ENCODE data around the gene SLC5A5.

The SLC5A5 gene

DNA sequence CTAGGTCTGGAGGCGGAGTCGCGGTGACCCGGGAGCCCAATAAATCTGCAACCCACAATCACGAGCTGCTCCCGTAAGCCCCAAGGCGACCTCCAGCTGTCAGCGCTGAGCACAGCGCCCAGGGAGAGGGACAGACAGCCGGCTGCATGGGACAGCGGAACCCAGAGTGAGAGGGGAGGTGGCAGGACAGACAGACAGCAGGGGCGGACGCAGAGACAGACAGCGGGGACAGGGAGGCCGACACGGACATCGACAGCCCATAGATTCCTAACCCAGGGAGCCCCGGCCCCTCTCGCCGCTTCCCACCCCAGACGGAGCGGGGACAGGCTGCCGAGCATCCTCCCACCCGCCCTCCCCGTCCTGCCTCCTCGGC lies at the start of gene SLC5A5:
Gene SLC5A5, plus strand, starts transcription at position 68 of the 373 bp plus-strand sequence. CDS start 375 bp downstream, outside the sequence.
- TF ChIP-seq, protein P1, sequence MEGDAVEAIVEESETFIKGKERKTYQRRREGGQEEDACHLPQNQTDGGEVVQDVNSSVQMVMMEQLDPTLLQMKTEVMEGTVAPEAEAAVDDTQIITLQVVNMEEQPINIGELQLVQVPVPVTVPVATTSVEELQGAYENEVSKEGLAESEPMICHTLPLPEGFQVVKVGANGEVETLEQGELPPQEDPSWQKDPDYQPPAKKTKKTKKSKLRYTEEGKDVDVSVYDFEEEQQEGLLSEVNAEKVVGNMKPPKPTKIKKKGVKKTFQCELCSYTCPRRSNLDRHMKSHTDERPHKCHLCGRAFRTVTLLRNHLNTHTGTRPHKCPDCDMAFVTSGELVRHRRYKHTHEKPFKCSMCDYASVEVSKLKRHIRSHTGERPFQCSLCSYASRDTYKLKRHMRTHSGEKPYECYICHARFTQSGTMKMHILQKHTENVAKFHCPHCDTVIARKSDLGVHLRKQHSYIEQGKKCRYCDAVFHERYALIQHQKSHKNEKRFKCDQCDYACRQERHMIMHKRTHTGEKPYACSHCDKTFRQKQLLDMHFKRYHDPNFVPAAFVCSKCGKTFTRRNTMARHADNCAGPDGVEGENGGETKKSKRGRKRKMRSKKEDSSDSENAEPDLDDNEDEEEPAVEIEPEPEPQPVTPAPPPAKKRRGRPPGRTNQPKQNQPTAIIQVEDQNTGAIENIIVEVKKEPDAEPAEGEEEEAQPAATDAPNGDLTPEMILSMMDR (IDR thresholded peaks at IDR 0.05; ENCODE audit: low read depth, low read length), result no peak
- no peak within 1 kb of the TSS for H3K4me3 ChIP-seq (ENCODE audit: low read depth, low read length)

DNA sequence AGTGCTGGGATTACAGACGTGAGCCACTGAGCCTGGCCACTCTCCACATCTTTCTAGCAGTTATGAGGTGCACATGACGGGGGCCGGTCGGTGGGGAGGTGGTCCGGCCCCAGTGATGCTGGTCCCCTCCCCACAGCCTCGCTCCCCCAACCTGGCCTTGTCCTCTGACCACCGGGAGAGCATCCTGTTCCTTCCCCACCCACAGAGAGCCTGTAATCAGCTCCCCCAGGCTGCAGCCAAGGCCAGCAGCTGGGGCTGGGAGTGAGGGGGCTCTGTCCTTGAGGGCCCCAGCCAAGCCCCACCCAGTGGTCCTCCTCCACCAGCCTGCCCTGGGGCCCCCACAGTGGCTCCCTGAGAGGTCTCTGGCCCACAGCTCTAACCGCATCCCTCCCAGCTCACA lies 47.4 kb upstream of the SLC5A5 start:
- TF ChIP-seq, protein P1 (IDR thresholded peaks at IDR 0.05; ENCODE audit: low read depth, low read length), result no peak

GRCh38 chr19:17826508-17827056 lies 45.2 kb upstream of the SLC5A5 start:
- no peak overlapping the region for H3K4me3 ChIP-seq (ENCODE audit: low read depth, low read length)
- TF ChIP-seq, protein P1 (IDR thresholded peaks at IDR 0.05; ENCODE audit: low read depth, low read length), result no peak

More for the DNA sequence above, 47.4 kb upstream of the SLC5A5 start:
- H3K4me3 ChIP-seq (ENCODE audit: low read depth, low read length), result no peak overlapping the region

DNA sequence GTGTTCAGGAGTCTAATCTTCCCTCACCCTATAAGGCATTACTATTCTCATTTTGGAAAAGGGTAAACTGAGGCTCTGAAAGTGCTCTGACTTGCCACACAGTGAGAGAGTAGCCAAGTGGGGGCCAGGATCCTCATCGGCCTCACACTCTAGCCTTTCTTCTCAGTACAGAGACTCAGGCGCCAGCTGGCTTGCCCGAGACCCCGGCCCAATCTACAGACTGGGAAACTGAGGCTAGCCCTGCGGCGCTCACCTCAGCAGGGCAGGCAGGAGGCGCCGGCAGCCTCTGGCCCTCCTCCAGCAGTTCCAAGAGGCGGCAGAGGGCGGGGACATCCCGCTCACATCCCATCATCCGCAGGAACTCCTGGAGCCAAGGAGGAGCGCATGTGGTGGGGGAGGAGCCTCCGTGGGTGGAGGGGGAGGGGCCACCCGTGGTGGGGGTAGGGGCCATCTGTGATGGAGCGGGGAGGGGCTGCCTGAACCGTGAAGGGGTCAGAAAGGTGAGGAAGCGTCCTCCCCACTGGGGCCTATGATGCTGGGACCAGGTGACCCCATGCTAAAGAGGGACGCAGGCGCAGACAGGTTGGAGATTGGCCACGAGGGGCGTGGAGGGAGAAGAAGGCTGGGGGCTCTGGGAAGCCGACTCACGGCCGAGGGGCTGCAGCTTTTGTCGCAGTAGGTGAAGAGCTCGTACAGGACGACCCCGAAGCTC lies 41.7 kb upstream of the SLC5A5 start:
- H3K4me3 ChIP-seq (ENCODE audit: low read depth, low read length), result no peak overlapping the region
- TF ChIP-seq, protein P1 (IDR thresholded peaks at IDR 0.05; ENCODE audit: low read depth, low read length), result no peak

DNA sequence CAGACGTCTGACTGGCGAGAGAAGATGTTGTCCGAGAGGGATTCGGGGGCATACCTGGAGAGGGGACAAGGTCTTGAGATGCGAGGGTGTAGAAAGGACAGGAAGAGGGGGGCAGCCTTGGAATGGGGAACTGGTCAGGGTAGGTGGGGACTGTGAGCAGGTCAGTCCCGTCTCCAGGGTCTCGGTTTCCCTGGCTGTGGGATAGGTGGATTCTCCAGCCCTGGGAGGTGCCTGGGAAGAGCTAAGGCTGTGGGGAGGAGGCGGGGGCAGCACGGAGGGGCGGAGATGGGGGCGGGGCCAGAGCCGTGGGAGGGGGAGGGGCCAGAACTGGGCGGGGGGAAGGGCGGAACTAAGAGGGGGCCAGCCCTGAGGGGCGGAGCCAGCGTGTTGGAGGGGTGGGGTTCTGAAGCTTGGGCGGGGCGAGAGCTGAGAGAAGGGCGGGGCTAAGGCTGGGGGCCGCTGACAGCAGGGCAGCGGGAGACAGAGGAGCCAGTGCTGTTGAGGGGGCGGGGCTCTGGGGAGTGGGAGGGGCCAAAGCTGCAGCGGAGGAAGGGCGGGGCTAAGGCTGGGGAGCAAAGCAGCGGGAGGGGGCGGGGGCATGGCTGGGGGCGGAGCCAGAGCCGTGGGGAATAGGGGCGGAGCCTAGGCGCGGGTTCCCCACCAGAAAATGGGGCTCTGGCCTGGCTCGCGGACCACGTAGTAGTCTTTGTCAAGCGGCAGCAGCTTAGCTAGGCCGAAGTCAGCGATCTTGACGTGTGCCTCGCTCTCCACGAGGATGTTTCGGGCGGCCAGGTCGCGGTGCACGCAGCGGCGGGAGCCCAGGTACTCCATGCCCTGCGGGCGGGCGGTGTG lies 41.0 kb upstream of the SLC5A5 start:
- no peak overlapping the region for H3K4me3 ChIP-seq (ENCODE audit: low read depth, low read length)
- TF ChIP-seq, protein P1 (IDR thresholded peaks at IDR 0.05; ENCODE audit: low read depth, low read length), result no peak

GRCh38 chr19:17831419-17831888 lies 40.3 kb upstream of the SLC5A5 start:
- H3K4me3 ChIP-seq (ENCODE audit: low read depth, low read length), result no peak overlapping the region
- TF ChIP-seq, protein P1 (IDR thresholded peaks at IDR 0.05; ENCODE audit: low read depth, low read length), result no peak
